HepG2 (cell line): ENCODE results near the gene ZNF30. TPM values are rescaled to one million over a fixed set of nuclear protein-coding genes. Genes with fewer than 3 reads are reported as not detected.
A peak's percentile ranks its signal among the peaks of the same experiment; 100 is the strongest.

ENCODE experiments used
- ARNT ChIP-seq: fragments of 450-650 bp; IDR thresholded peaks from 2 replicates; pipeline ENCODE4 v1.6.1; 2017
- JUN ChIP-seq: sonication (generic); formaldehyde crosslinking; IDR thresholded peaks from 2 replicates; pipeline ENCODE4 v1.4.0; 2020; ENCODE audit warnings: mild to moderate bottlenecking, missing genetic modification reagents
- KDM2A ChIP-seq: sonication (generic); formaldehyde crosslinking; IDR thresholded peaks from 2 replicates; pipeline ENCODE4 v1.4.0; 2020; ENCODE audit warnings: low read depth, missing genetic modification reagents, borderline replicate concordance
- PTBP1 ChIP-seq: fragments of 200-400 bp; formaldehyde crosslinking; IDR thresholded peaks from 2 replicates; pipeline ENCODE4 v1.6.1; 2018; ENCODE audit warnings: low read length, low read depth; ENCODE audit not compliant: poor library complexity, severe bottlenecking
- RNF2 ChIP-seq: fragments of 450-650 bp; conservative IDR thresholded peaks from 2 replicates; pipeline ENCODE4 v1.6.1; 2016; ENCODE audit warnings: low read depth
- SALL1 ChIP-seq: sonication (generic); formaldehyde crosslinking; IDR thresholded peaks from 2 replicates; pipeline ENCODE4 v1.8.0; 2022; ENCODE audit warnings: mild to moderate bottlenecking, missing genetic modification reagents
- SALL2 ChIP-seq: sonication (generic); formaldehyde crosslinking; IDR thresholded peaks from 2 replicates; pipeline ENCODE4 v1.8.1; 2023; ENCODE audit warnings: mild to moderate bottlenecking, missing genetic modification reagents, inconsistent platforms
- SCMH1 ChIP-seq: sonication (generic); formaldehyde crosslinking; IDR thresholded peaks from 2 replicates; pipeline ENCODE4 v1.9.0; 2021; ENCODE audit warnings: missing genetic modification reagents, mild to moderate bottlenecking, borderline replicate concordance
- SRY ChIP-seq: sonication (generic); formaldehyde crosslinking; IDR thresholded peaks from 2 replicates; pipeline ENCODE4 v1.8.0; 2022; ENCODE audit warnings: mild to moderate bottlenecking, missing genetic modification reagents
- TMF1 ChIP-seq: sonication (generic); formaldehyde crosslinking; IDR thresholded peaks from 2 replicates; pipeline ENCODE4 v1.8.1; 2022; ENCODE audit warnings: low read depth, missing genetic modification reagents
- ZBTB38 ChIP-seq: sonication (generic); formaldehyde crosslinking; IDR thresholded peaks from 2 replicates; pipeline ENCODE4 v1.5.1; 2020; ENCODE audit warnings: mild to moderate bottlenecking, missing genetic modification reagents
- ZNF296 ChIP-seq: sonication (generic); formaldehyde crosslinking; conservative IDR thresholded peaks from 2 replicates; pipeline ENCODE4 v1.5.0; 2020; ENCODE audit warnings: mild to moderate bottlenecking, missing genetic modification reagents
- ZNF451 ChIP-seq: sonication (generic); formaldehyde crosslinking; IDR thresholded peaks from 2 replicates; pipeline ENCODE4 v1.5.0; 2020; ENCODE audit warnings: mild to moderate bottlenecking, missing genetic modification reagents
- ZNF644 ChIP-seq: IDR thresholded peaks from 2 replicates; pipeline ENCODE4 v1.6.1; 2016; ENCODE audit warnings: low read depth
- ZNF75D ChIP-seq: sonication (generic); formaldehyde crosslinking; IDR thresholded peaks from 2 replicates; pipeline ENCODE4 v1.8.1; 2023; ENCODE audit warnings: missing genetic modification reagents, mild to moderate bottlenecking, borderline replicate concordance
- ZSCAN30 ChIP-seq: sonication (generic); formaldehyde crosslinking; IDR thresholded peaks from 2 replicates; pipeline ENCODE4 v1.5.0; 2020; ENCODE audit warnings: mild to moderate bottlenecking, missing genetic modification reagents
- polyA plus RNA-seq, 8 experiments: library from polyadenylated mRNA; depleted of rRNA in 3 of 8; stranded (reverse) in 7 of 8; unstranded in 1 of 8; fragments of >200 nt; fragmentation: Illumina TruSeq in 4 of 8; extraction: Trizol in 4 of 8; gene quantifications; 2 replicates each; pipeline versions ENCODE4 v1.2.1 to v1.2.3, GENCODE V29; 2011 to 2016; ENCODE audit warnings: low read depth in 4 of 8, missing spikeins in 1 of 8, mixed read lengths in 1 of 8; ENCODE audit not compliant: insufficient read depth in 1 of 8
- total RNA-seq, 5 experiments: library from RNA; depleted of rRNA; stranded (reverse); fragments of >200 nt; fragmentation: Illumina TruSeq; extraction: Trizol; gene quantifications; 2 replicates each; pipeline ENCODE4 v1.2.3, GENCODE V29; 2016; ENCODE audit warnings: low read depth in 1 of 5
- TF ChIP-seq, protein P1 (sequence below): sonication (generic); formaldehyde crosslinking; IDR thresholded peaks from 2 replicates; pipeline ENCODE4 v1.4.0; 2020; ENCODE audit warnings: missing genetic modification reagents, mild to moderate bottlenecking, borderline replicate concordance
- TF ChIP-seq, protein P2 (sequence below): sonication (generic); formaldehyde crosslinking; IDR thresholded peaks from 2 replicates; pipeline ENCODE4 v1.4.0; 2020; ENCODE audit warnings: missing genetic modification reagents, borderline replicate concordance
- TF ChIP-seq, protein P3 (sequence below): sonication (generic); formaldehyde crosslinking; IDR thresholded peaks from 2 replicates; pipeline ENCODE4 v1.8.1; 2023; ENCODE audit warnings: mild to moderate bottlenecking, moderate library complexity, missing genetic modification reagents
- TF ChIP-seq, protein P4 (sequence below): sonication (generic); formaldehyde crosslinking; IDR thresholded peaks from 2 replicates; pipeline ENCODE4 v1.8.0; 2022; ENCODE audit warnings: mild to moderate bottlenecking, missing genetic modification reagents, moderate library complexity

The ZNF30 gene
- total and polyA plus RNA-seq, 2 of the 13 experiments (the other 11 are each of a cell fraction or from before 2014, with no cell fraction given), result 2.3 to 4.4 TPM

DNA sequence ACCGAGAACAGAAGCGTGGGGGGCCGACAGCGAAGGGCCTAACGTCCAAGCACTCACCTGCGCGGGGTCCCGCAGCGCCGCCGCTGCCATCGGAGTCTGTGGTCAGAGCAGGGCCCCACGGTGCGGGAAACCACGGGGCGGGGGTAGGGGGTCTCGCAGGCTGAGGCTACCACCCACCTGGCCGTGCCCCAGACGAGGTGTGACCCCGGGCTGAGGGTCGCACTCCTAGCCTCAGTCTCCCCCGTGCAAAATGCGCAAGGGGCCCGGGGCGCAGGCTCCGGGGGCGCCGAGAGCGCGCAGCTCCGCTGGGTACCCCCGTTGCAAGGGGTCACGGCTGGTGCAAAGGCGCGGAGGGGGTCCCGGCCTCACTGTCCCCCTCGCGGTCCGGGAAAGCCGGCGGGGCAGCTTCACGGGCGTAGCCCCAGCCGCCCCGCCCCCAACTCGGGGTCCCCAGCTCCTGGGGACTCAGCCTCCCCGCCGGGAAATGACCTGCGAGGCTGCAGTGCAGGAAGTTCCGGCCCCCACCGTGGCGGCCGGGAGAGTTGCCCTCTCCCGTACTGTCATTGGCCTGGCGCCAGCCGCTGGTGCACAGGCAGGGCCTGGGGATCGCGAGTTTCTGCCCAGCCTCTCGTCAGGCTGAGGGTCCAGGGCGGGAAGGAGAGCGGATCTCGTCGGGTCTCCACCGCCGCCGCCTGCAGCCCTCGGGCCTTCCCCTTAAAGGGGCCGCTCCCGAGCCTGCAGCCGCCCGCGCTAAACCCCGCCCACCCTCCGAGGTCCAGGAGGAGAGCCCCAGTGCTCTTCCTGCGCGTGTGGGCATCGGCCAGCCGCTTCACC lies 37.1 kb downstream of the ZNF30 start, which contains the start of gene ZNF792 (continued):
- TF ChIP-seq TMF1 (CRISPR knock-in tag), result peak; percentile 42; the same call in 1 of the 2 replicates
- TF ChIP-seq ZBTB38 (CRISPR knock-in tag), result 0 out of 2 replicates have a peak, but pooled peaks have one; percentile 59
- no peak for TF ChIP-seq ZNF75D (CRISPR knock-in tag)
- TF ChIP-seq, protein P1, sequence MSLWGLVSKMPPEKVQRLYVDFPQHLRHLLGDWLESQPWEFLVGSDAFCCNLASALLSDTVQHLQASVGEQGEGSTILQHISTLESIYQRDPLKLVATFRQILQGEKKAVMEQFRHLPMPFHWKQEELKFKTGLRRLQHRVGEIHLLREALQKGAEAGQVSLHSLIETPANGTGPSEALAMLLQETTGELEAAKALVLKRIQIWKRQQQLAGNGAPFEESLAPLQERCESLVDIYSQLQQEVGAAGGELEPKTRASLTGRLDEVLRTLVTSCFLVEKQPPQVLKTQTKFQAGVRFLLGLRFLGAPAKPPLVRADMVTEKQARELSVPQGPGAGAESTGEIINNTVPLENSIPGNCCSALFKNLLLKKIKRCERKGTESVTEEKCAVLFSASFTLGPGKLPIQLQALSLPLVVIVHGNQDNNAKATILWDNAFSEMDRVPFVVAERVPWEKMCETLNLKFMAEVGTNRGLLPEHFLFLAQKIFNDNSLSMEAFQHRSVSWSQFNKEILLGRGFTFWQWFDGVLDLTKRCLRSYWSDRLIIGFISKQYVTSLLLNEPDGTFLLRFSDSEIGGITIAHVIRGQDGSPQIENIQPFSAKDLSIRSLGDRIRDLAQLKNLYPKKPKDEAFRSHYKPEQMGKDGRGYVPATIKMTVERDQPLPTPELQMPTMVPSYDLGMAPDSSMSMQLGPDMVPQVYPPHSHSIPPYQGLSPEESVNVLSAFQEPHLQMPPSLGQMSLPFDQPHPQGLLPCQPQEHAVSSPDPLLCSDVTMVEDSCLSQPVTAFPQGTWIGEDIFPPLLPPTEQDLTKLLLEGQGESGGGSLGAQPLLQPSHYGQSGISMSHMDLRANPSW (CRISPR knock-in tag), result no peak
- no peak for TF ChIP-seq SRY (CRISPR knock-in tag)
- TF ChIP-seq, protein P2, sequence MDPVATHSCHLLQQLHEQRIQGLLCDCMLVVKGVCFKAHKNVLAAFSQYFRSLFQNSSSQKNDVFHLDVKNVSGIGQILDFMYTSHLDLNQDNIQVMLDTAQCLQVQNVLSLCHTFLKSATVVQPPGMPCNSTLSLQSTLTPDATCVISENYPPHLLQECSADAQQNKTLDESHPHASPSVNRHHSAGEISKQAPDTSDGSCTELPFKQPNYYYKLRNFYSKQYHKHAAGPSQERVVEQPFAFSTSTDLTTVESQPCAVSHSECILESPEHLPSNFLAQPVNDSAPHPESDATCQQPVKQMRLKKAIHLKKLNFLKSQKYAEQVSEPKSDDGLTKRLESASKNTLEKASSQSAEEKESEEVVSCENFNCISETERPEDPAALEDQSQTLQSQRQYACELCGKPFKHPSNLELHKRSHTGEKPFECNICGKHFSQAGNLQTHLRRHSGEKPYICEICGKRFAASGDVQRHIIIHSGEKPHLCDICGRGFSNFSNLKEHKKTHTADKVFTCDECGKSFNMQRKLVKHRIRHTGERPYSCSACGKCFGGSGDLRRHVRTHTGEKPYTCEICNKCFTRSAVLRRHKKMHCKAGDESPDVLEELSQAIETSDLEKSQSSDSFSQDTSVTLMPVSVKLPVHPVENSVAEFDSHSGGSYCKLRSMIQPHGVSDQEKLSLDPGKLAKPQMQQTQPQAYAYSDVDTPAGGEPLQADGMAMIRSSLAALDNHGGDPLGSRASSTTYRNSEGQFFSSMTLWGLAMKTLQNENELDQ (CRISPR knock-in tag), result no peak
- TF ChIP-seq, protein P3, sequence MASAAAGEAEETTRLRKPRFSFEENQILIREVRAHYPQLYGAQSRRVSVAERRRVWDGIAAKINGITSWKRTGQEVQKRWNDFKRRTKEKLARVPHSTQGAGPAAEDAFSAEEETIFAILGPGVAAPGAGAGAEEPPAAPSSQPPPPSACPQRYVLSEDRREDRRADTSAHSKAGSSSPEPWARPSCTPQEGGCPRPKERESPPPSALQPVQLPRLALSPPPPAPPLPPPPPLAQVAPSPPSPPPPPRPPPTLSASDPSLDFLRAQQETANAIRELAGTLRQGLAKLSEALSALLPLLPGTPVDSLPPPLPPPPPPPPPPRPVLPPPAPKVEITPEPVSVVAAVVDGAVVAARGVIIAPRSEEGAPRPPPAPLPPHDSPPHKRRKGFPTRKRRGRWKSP, result 0 out of 2 replicates have a peak, but pooled peaks have one; percentile 13
- no peak for TF ChIP-seq ZNF296 (CRISPR knock-in tag)
- no peak for TF ChIP-seq PTBP1
- no peak for TF ChIP-seq ZSCAN30 (CRISPR knock-in tag)
- TF ChIP-seq SALL2 (CRISPR knock-in tag), result no peak
- no peak for TF ChIP-seq SCMH1 (CRISPR knock-in tag)
- no peak for TF ChIP-seq ZNF451
- peak; percentile 54; the same call in 1 of the 2 replicates for TF ChIP-seq SALL1 (CRISPR knock-in tag)
- TF ChIP-seq RNF2, result no peak
- no peak for TF ChIP-seq JUN
- no peak for TF ChIP-seq ARNT
- TF ChIP-seq KDM2A, result peak; percentile 49; the same call in 1 of the 2 replicates
- TF ChIP-seq ZNF644 (CRISPR knock-in tag), result no peak
- TF ChIP-seq, protein P4, sequence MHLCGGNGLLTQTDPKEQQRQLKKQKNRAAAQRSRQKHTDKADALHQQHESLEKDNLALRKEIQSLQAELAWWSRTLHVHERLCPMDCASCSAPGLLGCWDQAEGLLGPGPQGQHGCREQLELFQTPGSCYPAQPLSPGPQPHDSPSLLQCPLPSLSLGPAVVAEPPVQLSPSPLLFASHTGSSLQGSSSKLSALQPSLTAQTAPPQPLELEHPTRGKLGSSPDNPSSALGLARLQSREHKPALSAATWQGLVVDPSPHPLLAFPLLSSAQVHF (CRISPR knock-in tag), result no peak
